H1 (cell line): ENCODE data around the gene ZNF587B. TPM values are rescaled to one million over a fixed set of nuclear protein-coding genes. Genes with fewer than 3 reads are reported as not detected.
"Not testable (repeated sequence)": the region's sequence is repeated elsewhere in the genome, so short reads cannot be mapped to it uniquely, and the experiment has no call there.

ENCODE experiments used
- CTCF ChIA-PET: fragments of 300-600 bp; sonication (Branson Sonifier 250); formaldehyde crosslinking; loops from one replicate; lab custom pipeline; 2021; ENCODE audit not compliant: partially characterized antibody; lab: Charles Lee
- POLR2A ChIA-PET: fragments of 300-600 bp; sonication (Branson Sonifier 250); formaldehyde crosslinking; loops from one replicate; lab custom pipeline; 2021; ENCODE audit warnings: inconsistent platforms; ENCODE audit not compliant: partially characterized antibody; lab: Charles Lee
- DNase-seq, 2 experiments: peaks; one replicate each; pipeline versions ENCODE4 v3.0.0 to v3.0.0-alpha.2; 2010 to 2022; ENCODE audit warnings: low spot score in 2 of 2, low read depth in 1 of 2, mixed read lengths in 1 of 2
- FAIRE-seq: peaks from 2 replicates; lab custom pipeline; 2011; peaks lifted over from hg19 to GRCh38; lab: Jason Lieb, UNC
- H2AFZ ChIP-seq: 2 replicates; pipeline ENCODE4 v1.8.1; 2012; ENCODE audit warnings: low read length, inconsistent platforms
- H2AK5ac ChIP-seq: 2 replicates; pipeline ENCODE4 v1.6.1; 2013; ENCODE audit warnings: low read depth, low read length
- H2BK120ac ChIP-seq: replicated peaks from 2 replicates; pipeline ENCODE3; 2013; ENCODE audit warnings: low read depth, low read length, inconsistent platforms
- H2BK12ac ChIP-seq: 2 replicates; pipeline ENCODE4 v1.6.1; 2013; ENCODE audit warnings: low read depth, low read length
- H2BK15ac ChIP-seq: 2 replicates; pipeline ENCODE4 v1.6.1; 2013; ENCODE audit warnings: low read length
- H2BK20ac ChIP-seq: 2 replicates; pipeline ENCODE4 v1.6.1; 2013; ENCODE audit warnings: low read length
- H2BK5ac ChIP-seq: 2 replicates; pipeline ENCODE4 v1.6.1; 2013; ENCODE audit warnings: low read depth, low read length
- H3K14ac ChIP-seq: 2 replicates; pipeline ENCODE4 v1.6.1; 2013; ENCODE audit warnings: inconsistent platforms; ENCODE audit not compliant: insufficient read length
- H3K18ac ChIP-seq: 2 replicates; pipeline ENCODE4 v1.6.1; 2013; ENCODE audit warnings: low read length; ENCODE audit errors: extremely low read depth
- H3K23ac ChIP-seq: 2 replicates; pipeline ENCODE4 v1.6.1; 2013; ENCODE audit warnings: inconsistent platforms; ENCODE audit not compliant: insufficient read length
- H3K23me2 ChIP-seq: 2 replicates; pipeline ENCODE4 v1.6.1; 2013; ENCODE audit warnings: low read depth, low read length
- H3K27ac ChIP-seq: 2 replicates; pipeline ENCODE4 v1.6.1; 2011; ENCODE audit warnings: low read depth, low read length, inconsistent platforms
- H3K27me3 ChIP-seq, 4 experiments: replicated peaks in 1 of 4; 1 replicate in 1 of 4; 2 replicates in 3 of 4; pipeline versions ENCODE4 v1.6.1 to v1.8.1; 2011 to 2013; ENCODE audit warnings: low read length in 3 of 4, mild to moderate bottlenecking in 3 of 4, inconsistent platforms in 2 of 4, mixed read lengths in 2 of 4, moderate library complexity in 1 of 4; ENCODE audit not compliant: control insufficient read depth in 3 of 4, insufficient read depth in 3 of 4; ENCODE audit errors: extremely low read depth in 1 of 4
- H3K36me3 ChIP-seq, 4 experiments: 2 replicates each; pipeline versions ENCODE4 v1.6.1 to v1.8.1; 2011 to 2013; ENCODE audit warnings: mild to moderate bottlenecking in 4 of 4, low read length in 3 of 4, moderate library complexity in 2 of 4, control low read depth in 1 of 4, inconsistent platforms in 1 of 4; ENCODE audit not compliant: insufficient read depth in 4 of 4, control insufficient read depth in 2 of 4
- H3K4ac ChIP-seq: replicated peaks from 2 replicates; pipeline ENCODE3; 2013; ENCODE audit warnings: low read length, low read depth, mixed read lengths, inconsistent platforms; ENCODE audit not compliant: insufficient read length
- H3K4me1 ChIP-seq, 4 experiments: replicated peaks in 1 of 4; 1 replicate in 1 of 4; 2 replicates in 3 of 4; pipeline versions ENCODE4 v1.6.1 to v1.8.1; 2011 to 2013; ENCODE audit warnings: low read length in 3 of 4, inconsistent platforms in 2 of 4, mixed read lengths in 1 of 4; ENCODE audit not compliant: insufficient read depth in 4 of 4, control insufficient read depth in 3 of 4
- H3K4me2 ChIP-seq, 2 experiments: 2 replicates each; pipeline versions ENCODE4 v1.6.1 to v1.8.1; 2011 to 2013; ENCODE audit warnings: low read depth in 2 of 2, low read length in 2 of 2, control low read depth in 1 of 2, inconsistent platforms in 1 of 2, mild to moderate bottlenecking in 1 of 2; ENCODE audit not compliant: insufficient read depth in 1 of 2
- H3K4me3 ChIP-seq, 4 experiments: fragments of 200-600, 300-600 bp in 1 of 4; sonication (generic), shearing (Covaris generic), sonication (Bioruptor Twin) in 1 of 4; 2 replicates each; pipeline versions ENCODE4 v1.5.1 to v1.8.1; 2011 to 2016; ENCODE audit warnings: low read length in 4 of 4, low read depth in 3 of 4, control low read depth in 2 of 4, inconsistent platforms in 2 of 4, mild to moderate bottlenecking in 2 of 4, mixed read lengths in 1 of 4, moderate library complexity in 1 of 4; ENCODE audit not compliant: insufficient read depth in 2 of 4; ENCODE audit errors: extremely low read depth in 1 of 4
- H3K56ac ChIP-seq: replicated peaks from 2 replicates; pipeline ENCODE3; 2013; ENCODE audit warnings: low read depth, mild to moderate bottlenecking, mixed read lengths, low read length, inconsistent platforms; ENCODE audit not compliant: insufficient read length
- H3K79me1 ChIP-seq: 2 replicates; pipeline ENCODE4 v1.6.1; 2013; ENCODE audit warnings: low read depth, low read length, control low read depth
- H3K79me2 ChIP-seq, 2 experiments: 2 replicates each; pipeline versions ENCODE4 v1.6.1 to v1.8.1; 2012 to 2013; ENCODE audit warnings: low read length in 2 of 2, mild to moderate bottlenecking in 2 of 2, inconsistent platforms in 1 of 2; ENCODE audit not compliant: insufficient read depth in 2 of 2, control insufficient read depth in 1 of 2
- H3K9ac ChIP-seq, 4 experiments: replicated peaks in 1 of 4; 1 replicate in 1 of 4; 2 replicates in 3 of 4; pipeline versions ENCODE4 v1.6.1 to v1.8.1; 2011 to 2013; ENCODE audit warnings: low read depth in 3 of 4, low read length in 3 of 4, control low read depth in 2 of 4, mild to moderate bottlenecking in 2 of 4, moderate library complexity in 2 of 4, inconsistent platforms in 1 of 4; ENCODE audit errors: extremely low read depth in 1 of 4
- H3K9me3 ChIP-seq, 2 experiments: 2 replicates each; pipeline versions ENCODE4 v1.6.1 to v1.8.1; 2012 to 2013; ENCODE audit warnings: mild to moderate bottlenecking in 2 of 2, moderate library complexity in 2 of 2, control low read depth in 1 of 2, inconsistent platforms in 1 of 2, low read depth in 1 of 2, low read length in 1 of 2, mixed read lengths in 1 of 2; ENCODE audit not compliant: insufficient read depth in 2 of 2
- H4K20me1 ChIP-seq, 2 experiments: replicated peaks in 1 of 2; 2 replicates each; pipeline versions ENCODE3 to v1.8.1; 2011 to 2013; ENCODE audit warnings: inconsistent platforms in 2 of 2, low read length in 2 of 2, mild to moderate bottlenecking in 1 of 2; ENCODE audit not compliant: insufficient read depth in 2 of 2, control insufficient read depth in 1 of 2
- H4K5ac ChIP-seq: 2 replicates; pipeline ENCODE4 v1.6.1; 2013; ENCODE audit warnings: low read length, low read depth, mixed read lengths, inconsistent platforms; ENCODE audit not compliant: insufficient read length
- H4K8ac ChIP-seq: 2 replicates; pipeline ENCODE4 v1.8.0; 2013; ENCODE audit warnings: mild to moderate bottlenecking, moderate library complexity, low read length, inconsistent platforms; ENCODE audit not compliant: insufficient read depth; ENCODE audit errors: extremely low read depth
- H4K91ac ChIP-seq: replicated peaks from 2 replicates; pipeline ENCODE3; 2013; ENCODE audit warnings: low read length, mixed read lengths, inconsistent platforms; ENCODE audit not compliant: insufficient read length
- WGBS, 2 experiments: shearing (Covaris generic) in 1 of 2; methylation state at CpG; one replicate each; pipeline versions ENCODE4 v1.1.6 to v1.1.7; 2013 to 2015; ENCODE audit warnings: low lambda C conversion rate in 2 of 2, mixed read lengths in 2 of 2, inconsistent platforms in 1 of 2, low coverage in 1 of 2, missing lambda C conversion rate in 1 of 2; ENCODE audit not compliant: insufficient replicate concordance in 2 of 2, insufficient coverage in 1 of 2, insufficient read length in 1 of 2; ENCODE audit errors: extremely low coverage in 1 of 2, missing lambda C conversion rate in 1 of 2; 5-methylcytosine and 5-hydroxymethylcytosine counted together
- polyA plus RNA-seq, 7 experiments: library from polyadenylated mRNA; depleted of rRNA in 3 of 7; stranded (reverse) in 5 of 7; unstranded in 2 of 7; fragments of >200 nt in 5 of 7; fragments of 200-250 nt in 2 of 7; gene quantifications; 1 replicate in 5 of 7; 2 replicates in 1 of 7; 4 replicates in 1 of 7; pipeline versions ENCODE4 v1.2.1 to v1.2.3, GENCODE V29; 2011 to 2013; ENCODE audit warnings: missing spikeins in 2 of 7, mixed read lengths in 2 of 7
- total RNA-seq: library from RNA; stranded (reverse); fragmentation: NEBNext Ultra II Directional; extraction: Animal tissue kit (Norgen Biotek cat#: 25700); gene quantifications from 2 replicates; pipeline ENCODE4 v1.2.1, GENCODE V29; 2021

ZNF587B gene
- total and polyA plus RNA-seq, 2 of the 8 experiments (the other 6 are each of a cell fraction or from before 2014, with no cell fraction given) = 13.8 to 60.1 TPM

DNA sequence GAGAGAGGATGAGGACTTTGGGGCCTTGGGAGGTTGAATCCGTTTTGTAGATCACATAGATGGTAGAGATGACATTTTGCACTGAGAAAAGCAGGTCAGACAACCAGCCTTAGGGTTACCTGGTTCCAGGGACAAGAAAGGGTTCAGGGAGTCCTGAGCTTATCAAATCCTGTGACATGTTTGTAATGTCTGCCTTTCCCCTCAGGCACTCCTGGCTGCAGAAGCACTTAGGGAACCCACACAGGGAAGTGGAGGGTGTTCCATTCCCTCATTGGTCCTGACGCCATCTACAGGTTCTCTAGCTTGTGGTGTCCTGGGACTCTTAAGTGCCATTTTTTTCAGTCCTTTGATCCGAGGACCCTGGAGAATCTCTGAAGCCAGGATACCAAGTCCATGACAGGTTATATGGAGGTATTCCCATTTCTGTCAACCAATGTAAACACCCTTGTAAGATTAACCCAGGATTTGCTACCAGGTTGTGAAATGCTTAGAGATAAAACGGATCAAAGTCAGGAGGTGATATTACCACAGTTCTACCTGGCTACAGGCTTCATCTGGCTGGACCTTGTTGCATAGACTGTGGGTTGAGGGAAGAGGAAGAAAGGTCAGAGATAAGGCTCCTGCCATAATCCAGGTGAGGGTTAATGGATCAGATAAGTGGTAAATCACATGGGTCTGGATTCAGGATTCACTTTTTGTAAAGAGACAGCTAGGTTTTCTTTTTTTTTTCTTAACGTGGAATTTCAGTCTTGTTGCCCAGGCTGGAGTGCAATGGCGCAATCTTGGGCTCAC is 21.9 kb downstream of the ZNF587B start:
- 95% methylated on average over 3 of the region's 6 CpGs; no CpG with 5 or more reads in 1 of the 2 experiments for WGBS, 2 experiments
- H3K23ac ChIP-seq, H4K91ac ChIP-seq, H3K79me1 ChIP-seq, H2AFZ ChIP-seq, FAIRE-seq, H2BK12ac ChIP-seq, H3K14ac ChIP-seq, H4K8ac ChIP-seq, H2BK5ac ChIP-seq, H3K23me2 ChIP-seq, H4K5ac ChIP-seq, H2AK5ac ChIP-seq, DNase-seq, H3K9me3 ChIP-seq, H2BK20ac ChIP-seq, H2BK120ac ChIP-seq, H3K18ac ChIP-seq, H3K4me3 ChIP-seq, H3K4me1 ChIP-seq, H3K4ac ChIP-seq, H3K9ac ChIP-seq, H3K27me3 ChIP-seq, H3K56ac ChIP-seq, H3K27ac ChIP-seq, H4K20me1 ChIP-seq: not testable (repeated sequence)
- peak overlapping the region in 1 of 2 experiments; percentile 88; a peak in 1 of 4 replicates for H3K4me2 ChIP-seq
- 0 out of 2 replicates have a peak overlapping the region, but pooled peaks have one; percentile 81 for H2BK15ac ChIP-seq
- H3K36me3 ChIP-seq = peaks cover 0 to 22% (median 8%) of the 10 kb centered on the region in 4 experiments
- peaks cover 0 to 35% of the 10 kb centered on the region in 2 experiments; a peak in 3 of 4 replicates for H3K79me2 ChIP-seq
- CTCF ChIA-PET = interaction anchor here (0.6 to 1.0 kb wide), 2 partner anchors 22 to 568 kb away, joined by 3 read pairs; no protein-coding TSS in a partner anchor
- POLR2A ChIA-PET = interaction anchor here (0.9 to 10.6 kb wide), 12 partner anchors 10 to 144 kb away, joined by 3 to 103 read pairs (median 5); partner anchors contain the start of genes ZNF417, ZNF552, ZNF587B and ZNF776
